Cardiac muscle cell (in vitro differentiated cells and primary cell): ENCODE data around the gene PPP4C. TPM values are rescaled to one million over a fixed set of nuclear protein-coding genes. Genes with fewer than 3 reads are reported as not detected.
A peak's percentile ranks its signal among the peaks of the same experiment; 100 is the strongest.

Source experiments
- DNase-seq, 2 donors: peaks; one replicate each; pipeline versions ENCODE4 v3.0.0 to v3.0.0-alpha.2; 2010 to 2017; ENCODE audit warnings: low read depth in 1 of 2, low spot score in 1 of 2
- H3K27ac ChIP-seq: fragments of 200-600 bp; sonication (generic); 2 replicates; pipeline ENCODE4 v1.5.1; 2016
- H3K27me3 ChIP-seq: fragments of 200-600 bp; sonication (generic); 2 replicates; pipeline ENCODE4 v1.6.0; 2016; ENCODE audit warnings: control low read depth
- H3K36me3 ChIP-seq: fragments of 200-600 bp; sonication (generic); 2 replicates; pipeline ENCODE4 v1.5.1; 2016; ENCODE audit warnings: control low read depth
- H3K4me1 ChIP-seq: fragments of 200-600 bp; sonication (generic); 2 replicates; pipeline ENCODE4 v1.8.1; 2017; ENCODE audit warnings: low read depth, mild to moderate bottlenecking, mixed run types
- H3K4me3 ChIP-seq: fragments of 200-600 bp; sonication (generic); 2 replicates; pipeline ENCODE4 v1.5.1; 2016; ENCODE audit warnings: mild to moderate bottlenecking
- H3K9me3 ChIP-seq: fragments of 200-600 bp; sonication (generic); 2 replicates; pipeline ENCODE4 v1.5.1; 2017; ENCODE audit warnings: low read depth, mild to moderate bottlenecking, control low read depth
- CTCF ChIP-seq: IDR thresholded peaks from 2 replicates; pipeline ENCODE4 v1.5.1; 2012; ENCODE audit warnings: low read depth, mild to moderate bottlenecking, low read length
- polyA plus RNA-seq: library from polyadenylated mRNA; unstranded; fragments of >200 nt; fragmentation: Nextera tagmentation; extraction: Ambion mirVana; gene quantifications from 2 replicates; pipeline ENCODE4 v1.2.1, GENCODE V29; 2016
- total RNA-seq: library from RNA; depleted of rRNA; stranded (reverse); fragments of >200 nt; gene quantifications from 2 replicates; pipeline ENCODE4 v1.2.3, GENCODE V29; 2016

The PPP4C gene
- total and polyA plus RNA-seq, 2 experiments from 2014 or later = 94.3 to 217 TPM

- H3K4me3 ChIP-seq = no peak overlapping the region
- no peaks in the 10 kb centered on the region for H3K27me3 ChIP-seq
- H3K27ac ChIP-seq = peak overlapping the region; percentile 69
- peaks cover 16% of the 10 kb centered on the region for H3K4me1 ChIP-seq
- no peaks in the 10 kb centered on the region for H3K9me3 ChIP-seq
- peaks cover 55% of the 10 kb centered on the region for H3K36me3 ChIP-seq
- no peak for TF ChIP-seq CTCF
- peak; percentile 27 to 58 for DNase-seq
Measured at GRCh38 chr16:30069611-30070462, 6.0 kb upstream of the PPP4C start.

- Histone ChIP-seq H3K36me3 (peaks cover 55% of the 10 kb centered on the region), H3K9me3 (no peaks in the 10 kb centered on the region), H3K27ac (peak overlapping the region; percentile 69), H3K4me1 (peaks cover 16% of the 10 kb centered on the region), H3K4me3 (no peak overlapping the region), H3K27me3 (no peaks in the 10 kb centered on the region)
- DNase-seq = no peak
- no peak for TF ChIP-seq CTCF
Measured at GRCh38 chr16:30070490-30070889, 5.3 kb upstream of the PPP4C start.

- no peaks in the 10 kb centered on the region for H3K9me3 ChIP-seq
- peak overlapping the region; percentile 98 for H3K4me3 ChIP-seq
- H3K4me1 ChIP-seq = peaks cover 6% of the 10 kb centered on the region
- DNase-seq = peak in 1 of 2 donors; percentile 23
- no peak for TF ChIP-seq CTCF
- peak overlapping the region; percentile 79 for H3K27ac ChIP-seq
- peaks cover 24% of the 10 kb centered on the region for H3K36me3 ChIP-seq
- no peaks in the 10 kb centered on the region for H3K27me3 ChIP-seq
Measured at GRCh38 chr16:30076276-30076791, 540 bp downstream of the PPP4C start.

- no peak for DNase-seq
- peaks cover 17% of the 10 kb centered on the region for H3K36me3 ChIP-seq
- TF ChIP-seq CTCF = no peak
- H3K27ac ChIP-seq = no peak overlapping the region
- no peak overlapping the region for H3K4me3 ChIP-seq
- peaks cover 6% of the 10 kb centered on the region for H3K4me1 ChIP-seq
- H3K9me3 ChIP-seq = no peaks in the 10 kb centered on the region
- H3K27me3 ChIP-seq = no peaks in the 10 kb centered on the region
Measured at GRCh38 chr16:30077656-30078055, 1.9 kb downstream of the PPP4C start.

GRCh38 chr16:30078744-30079143, 3.0 kb downstream of the PPP4C start:
- Histone ChIP-seq H3K27ac (no peak overlapping the region), H3K4me3 (no peak overlapping the region), H3K4me1 (peaks cover 6% of the 10 kb centered on the region), H3K27me3 (no peaks in the 10 kb centered on the region), H3K9me3 (no peaks in the 10 kb centered on the region), H3K36me3 (peaks cover 22% of the 10 kb centered on the region)
- TF ChIP-seq CTCF = no peak
- DNase-seq = no peak
